Sciatic nerve (tissue), 2 donors: ENCODE measurements around the gene TSPAN14. TPM values are rescaled to one million over a fixed set of nuclear protein-coding genes. Genes with fewer than 3 reads are reported as not detected.
"Not testable (repeated sequence)": the region's sequence is repeated elsewhere in the genome, so short reads cannot be mapped to it uniquely, and the experiment has no call there.

ENCODE experiments used
- ATAC-seq: fragments of 200-7000 bp; cut with Tn5 transposase; one replicate; pipeline ENCODE4 v1.9.1; 2020; ENCODE audit warnings: mild to moderate bottlenecking, moderate library complexity
- DNase-seq: peaks from one replicate; pipeline ENCODE4 v3.0.0-alpha.2; 2020; ENCODE audit warnings: low spot score
- intact Hi-C: fragments of 100-400 bp; cut with DNase I; formaldehyde crosslinking; loops from one replicate; pipeline ENCODE4 v1.14.2; 2022
- total RNA-seq: library from RNA; stranded (reverse); fragmentation: NEBNext Ultra II Directional; extraction: Animal tissue kit (Norgen Biotek cat#: 25700); gene quantifications from one replicate; pipeline ENCODE4 v1.2.1, GENCODE V29; 2021
- donor health status: DM: no; HTN: no; CAD: no.
- donor health status: DM: no; HTN: no; CAD: no.

The TSPAN14 gene
- total RNA-seq, 1 donor from 2014 or later: 103 TPM

- ATAC-seq, DNase-seq, intact Hi-C loops: not testable (repeated sequence)
These were observed 26.3 kb downstream of the TSPAN14 start for GRCh38 chr10:80480373-80480772.

- DNase-seq (peak; percentile 10), ATAC-seq (no peak)
- intact Hi-C loops: no loop called here
These were observed 26.7 kb downstream of the TSPAN14 start for GRCh38 chr10:80480852-80481251.

- peak; percentile 72 for ATAC-seq
- DNase-seq: no peak
- intact Hi-C loops: no loop called here
These were observed 30.1 kb downstream of the TSPAN14 start for GRCh38 chr10:80484243-80484642.

GRCh38 chr10:80484676-80485075, 30.6 kb downstream of the TSPAN14 start:
- intact Hi-C loops: no loop called here
- no peak for DNase-seq
- ATAC-seq: no peak

- intact Hi-C loops: no loop called here
- DNase-seq (no peak), ATAC-seq (no peak)
These were observed 31.2 kb downstream of the TSPAN14 start for GRCh38 chr10:80485076-80485945.

GRCh38 chr10:80485946-80486764, 32.0 kb downstream of the TSPAN14 start:
- ATAC-seq: peak; percentile 19

GRCh38 chr10:80486785-80487420, 32.8 kb downstream of the TSPAN14 start:
- DNase-seq (no peak), ATAC-seq (no peak)
- intact Hi-C loops: no loop called here

More at GRCh38 chr10:80485946-80486764, 32.0 kb downstream of the TSPAN14 start:
- DNase-seq: no peak
- intact Hi-C loops: no loop called here

GRCh38 chr10:80487421-80487785, 33.3 kb downstream of the TSPAN14 start:
- intact Hi-C loops: no loop called here
- DNase-seq (no peak), ATAC-seq (no peak)

GRCh38 chr10:80487791-80488538, 33.9 kb downstream of the TSPAN14 start:
- ATAC-seq: peak; percentile 13
- intact Hi-C loops: no loop called here
- no peak for DNase-seq

- ATAC-seq (no peak), DNase-seq (no peak)
- intact Hi-C loops: no loop called here
These were observed 34.5 kb downstream of the TSPAN14 start for GRCh38 chr10:80488539-80489066.

- intact Hi-C loops: no loop called here
These were observed 35.4 kb downstream of the TSPAN14 start for GRCh38 chr10:80489371-80490112.

GRCh38 chr10:80491251-80492102, 37.4 kb downstream of the TSPAN14 start:
- ATAC-seq: no peak
- DNase-seq: no peak
- intact Hi-C loops: no loop called here

More at GRCh38 chr10:80489371-80490112, 35.4 kb downstream of the TSPAN14 start:
- DNase-seq (no peak), ATAC-seq (no peak)

GRCh38 chr10:80492848-80493521, 38.9 kb downstream of the TSPAN14 start:
- ATAC-seq: no peak
- intact Hi-C loops: no loop called here
- DNase-seq: no peak

- DNase-seq (no peak), ATAC-seq (peak; percentile 65)
- intact Hi-C loops: no loop called here
These were observed 39.5 kb downstream of the TSPAN14 start for GRCh38 chr10:80493522-80494051.

GRCh38 chr10:80496555-80497172, 42.6 kb downstream of the TSPAN14 start:
- no peak for ATAC-seq
- no peak for DNase-seq
- intact Hi-C loops: loop anchor here (5.0 kb wide), 1 partner anchor 34 kb away; no protein-coding TSS in a partner anchor
